ENCODE results near the gene KIF20A. TPM values are rescaled to one million over a fixed set of nuclear protein-coding genes. Genes with fewer than 3 reads are reported as not detected.

Gene KIF20A
- total RNA-seq, 1 experiment from 2014 or later, result 74.2 TPM

- TF ChIP-seq SRF (IDR thresholded peaks at IDR 0.05; ENCODE audit: low read depth) (no peak), JUND (IDR thresholded peaks at IDR 0.05) (no peak), CTCF (IDR thresholded peaks at IDR 0.05 in 2 of 3, conservative IDR thresholded peaks at IDR 0.05 in 1 of 3; ENCODE audit: borderline replicate concordance in 1 of 3, insufficient read depth in 1 of 3, low read depth in 2 of 3, low read length in 2 of 3) (no peak), RAD21 (IDR thresholded peaks at IDR 0.05; ENCODE audit: low read depth) (no peak), YY1 (IDR thresholded peaks at IDR 0.05; ENCODE audit: extremely low read depth, insufficient replicate concordance, low read depth, low read length) (no peak), EZH2phosphoT487 (IDR thresholded peaks at IDR 0.05; ENCODE audit: borderline replicate concordance) (no peak), FOSL1 (IDR thresholded peaks at IDR 0.05; ENCODE audit: low read depth) (no peak), ZFX (IDR thresholded peaks at IDR 0.05) (no peak), CBX3 (IDR thresholded peaks at IDR 0.05; ENCODE audit: low read depth) (no peak), ELF1 (IDR thresholded peaks at IDR 0.05; ENCODE audit: borderline replicate concordance, low read depth) (no peak), SP1 (IDR thresholded peaks at IDR 0.05; ENCODE audit: low read depth) (no peak), POLR2A (IDR thresholded peaks at IDR 0.05; ENCODE audit: borderline replicate concordance, extremely low read depth, insufficient read depth, insufficient read length) (no peak)
- TF ChIP-seq, protein P1, sequence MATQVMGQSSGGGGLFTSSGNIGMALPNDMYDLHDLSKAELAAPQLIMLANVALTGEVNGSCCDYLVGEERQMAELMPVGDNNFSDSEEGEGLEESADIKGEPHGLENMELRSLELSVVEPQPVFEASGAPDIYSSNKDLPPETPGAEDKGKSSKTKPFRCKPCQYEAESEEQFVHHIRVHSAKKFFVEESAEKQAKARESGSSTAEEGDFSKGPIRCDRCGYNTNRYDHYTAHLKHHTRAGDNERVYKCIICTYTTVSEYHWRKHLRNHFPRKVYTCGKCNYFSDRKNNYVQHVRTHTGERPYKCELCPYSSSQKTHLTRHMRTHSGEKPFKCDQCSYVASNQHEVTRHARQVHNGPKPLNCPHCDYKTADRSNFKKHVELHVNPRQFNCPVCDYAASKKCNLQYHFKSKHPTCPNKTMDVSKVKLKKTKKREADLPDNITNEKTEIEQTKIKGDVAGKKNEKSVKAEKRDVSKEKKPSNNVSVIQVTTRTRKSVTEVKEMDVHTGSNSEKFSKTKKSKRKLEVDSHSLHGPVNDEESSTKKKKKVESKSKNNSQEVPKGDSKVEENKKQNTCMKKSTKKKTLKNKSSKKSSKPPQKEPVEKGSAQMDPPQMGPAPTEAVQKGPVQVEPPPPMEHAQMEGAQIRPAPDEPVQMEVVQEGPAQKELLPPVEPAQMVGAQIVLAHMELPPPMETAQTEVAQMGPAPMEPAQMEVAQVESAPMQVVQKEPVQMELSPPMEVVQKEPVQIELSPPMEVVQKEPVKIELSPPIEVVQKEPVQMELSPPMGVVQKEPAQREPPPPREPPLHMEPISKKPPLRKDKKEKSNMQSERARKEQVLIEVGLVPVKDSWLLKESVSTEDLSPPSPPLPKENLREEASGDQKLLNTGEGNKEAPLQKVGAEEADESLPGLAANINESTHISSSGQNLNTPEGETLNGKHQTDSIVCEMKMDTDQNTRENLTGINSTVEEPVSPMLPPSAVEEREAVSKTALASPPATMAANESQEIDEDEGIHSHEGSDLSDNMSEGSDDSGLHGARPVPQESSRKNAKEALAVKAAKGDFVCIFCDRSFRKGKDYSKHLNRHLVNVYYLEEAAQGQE (IDR thresholded peaks at IDR 0.05; ENCODE audit: low read depth), result no peak
- Histone ChIP-seq H4K20me1 (ENCODE audit: insufficient read depth) (no peaks in the 10 kb centered on the region), H3K79me2 (ENCODE audit: insufficient read depth, low read length) (peaks cover 52% of the 10 kb centered on the region), H3K9me3 (ENCODE audit: control insufficient read depth in 1 of 2, insufficient read depth in 1 of 2, low read depth in 1 of 2, low read length in 2 of 2) (no peaks in the 10 kb centered on the region), H3K9me2 (ENCODE audit: insufficient read depth) (no peaks in the 10 kb centered on the region), H2AFZ (ENCODE audit: low read depth, low read length, poor library complexity, severe bottlenecking) (no peak overlapping the region), H3K27ac (ENCODE audit: low read depth, low read length) (no peak overlapping the region), H3K4me3 (replicated peaks in 1 of 2; ENCODE audit: low read depth in 1 of 2, low read length in 2 of 2) (no peak overlapping the region), H3K4me1 (ENCODE audit: control insufficient read depth in 1 of 2, insufficient read depth in 2 of 2, low read length in 2 of 2) (peaks cover 0 to 10% of the 10 kb centered on the region in 2 experiments; a peak in 1 of 4 replicates), H3K36me3 (ENCODE audit: control insufficient read depth in 1 of 2, insufficient read depth in 2 of 2, low read length in 2 of 2) (peaks cover 48 to 61% of the 10 kb centered on the region in 2 experiments), H3K4me2 (ENCODE audit: low read length) (no peak overlapping the region), H3K9ac (ENCODE audit: low read length) (no peak overlapping the region), H3K27me3 (ENCODE audit: insufficient read depth, low read length) (no peaks in the 10 kb centered on the region)
- CTCF ChIA-PET, result interaction anchor here (1.0 to 1.7 kb wide), 3 partner anchors 102 to 323 kb away, joined by 3 to 9 read pairs (median 6); no protein-coding TSS in a partner anchor
- BruUV-seq (replicated peaks), result no TSS peak
- POLR2A ChIA-PET, result no interaction called here
- DNase-seq (ENCODE audit: low read depth, low spot score) (no peak), ATAC-seq (no peak)
- RAD21 ChIA-PET (ENCODE audit: low non-redundant PET in 1 of 2, low total read pairs in 2 of 2, uncharacterized antibody in 2 of 2, unreplicated experiment in 2 of 2), result interaction anchor here in 1 of 2 experiments (1.2 kb wide), 1 partner anchor 102 kb away, joined by 3 read pairs; no protein-coding TSS in a partner anchor
- intact Hi-C loops (cut with micrococcal nuclease), result loop anchor here (1.0 to 10.0 kb wide), 4 partner anchors 102 to 364 kb away; partner anchors contain the start of gene ETF1
These were observed 1.9 kb downstream of the KIF20A start for GRCh38 chr5:138180841-138181240.

Measured in HCT116 (cell line).